ENCODE data around the gene ZNF385B.

Gene ZNF385B

GRCh38 chr2:179545024-179545423, 316.4 kb downstream of the ZNF385B start:
- Histone ChIP-seq H4K20me1 (ENCODE audit: insufficient read depth, low read length) (no peaks in the 10 kb centered on the region), H3K27ac (ENCODE audit: low read length) (no peak overlapping the region), H2AFZ (ENCODE audit: low read depth, low read length) (no peak overlapping the region), H3K36me3 (ENCODE audit: insufficient read depth, low read length) (no peaks in the 10 kb centered on the region), H3K4me2 (ENCODE audit: insufficient read depth, low read length) (no peak overlapping the region), H3K9ac (ENCODE audit: low read depth, low read length) (no peak overlapping the region), H3K27me3 (ENCODE audit: insufficient read depth, low read length, poor library complexity) (no peaks in the 10 kb centered on the region), H3K9me3 (ENCODE audit: insufficient read depth, low read length, severe bottlenecking) (no peaks in the 10 kb centered on the region), H3K4me3 (ENCODE audit: low read depth in 1 of 2, low read length in 2 of 2) (no peak overlapping the region), H3K79me2 (ENCODE audit: insufficient read depth, low read length) (no peaks in the 10 kb centered on the region), H3K4me1 (ENCODE audit: insufficient read depth, low read length) (no peaks in the 10 kb centered on the region)
- no peak for TF ChIP-seq CTCF (IDR thresholded peaks at IDR 0.05; ENCODE audit: borderline replicate concordance, extremely low read depth, low read length, poor library complexity, severe bottlenecking)
- no peak for TF ChIP-seq EZH2 (IDR thresholded peaks at IDR 0.05; ENCODE audit: borderline replicate concordance, low read depth, low read length, severe bottlenecking)
- DNase-seq, result no peak
- ATAC-seq (ENCODE audit: insufficient read depth, low read depth), result no peak

GRCh38 chr2:179543361-179543901, 318.0 kb downstream of the ZNF385B start:
- H3K4me3 ChIP-seq (ENCODE audit: low read depth in 1 of 2, low read length in 2 of 2), result no peak overlapping the region
- no peak for ATAC-seq (ENCODE audit: insufficient read depth, low read depth)
- H3K4me2 ChIP-seq (ENCODE audit: insufficient read depth, low read length), result no peak overlapping the region
- H4K20me1 ChIP-seq (ENCODE audit: insufficient read depth, low read length), result no peaks in the 10 kb centered on the region
- no peaks in the 10 kb centered on the region for H3K79me2 ChIP-seq (ENCODE audit: insufficient read depth, low read length)
- TF ChIP-seq CTCF (IDR thresholded peaks at IDR 0.05; ENCODE audit: borderline replicate concordance, extremely low read depth, low read length, poor library complexity, severe bottlenecking), result no peak
- TF ChIP-seq EZH2 (IDR thresholded peaks at IDR 0.05; ENCODE audit: borderline replicate concordance, low read depth, low read length, severe bottlenecking), result no peak
- no peaks in the 10 kb centered on the region for H3K4me1 ChIP-seq (ENCODE audit: insufficient read depth, low read length)
- no peaks in the 10 kb centered on the region for H3K9me3 ChIP-seq (ENCODE audit: insufficient read depth, low read length, severe bottlenecking)
- H3K27ac ChIP-seq (ENCODE audit: low read length), result no peak overlapping the region
- H3K9ac ChIP-seq (ENCODE audit: low read depth, low read length), result no peak overlapping the region
- no peak for DNase-seq
- H2AFZ ChIP-seq (ENCODE audit: low read depth, low read length), result no peak overlapping the region
- no peaks in the 10 kb centered on the region for H3K36me3 ChIP-seq (ENCODE audit: insufficient read depth, low read length)
- H3K27me3 ChIP-seq (ENCODE audit: insufficient read depth, low read length, poor library complexity), result no peaks in the 10 kb centered on the region

GRCh38 chr2:179541586-179541985, 319.8 kb downstream of the ZNF385B start:
- H3K27me3 ChIP-seq (ENCODE audit: insufficient read depth, low read length, poor library complexity), result no peaks in the 10 kb centered on the region
- ATAC-seq (ENCODE audit: insufficient read depth, low read depth) (no peak), DNase-seq (no peak)
- no peak overlapping the region for H3K9ac ChIP-seq (ENCODE audit: low read depth, low read length)
- no peaks in the 10 kb centered on the region for H3K4me1 ChIP-seq (ENCODE audit: insufficient read depth, low read length)
- no peak overlapping the region for H3K27ac ChIP-seq (ENCODE audit: low read length)
- H3K9me3 ChIP-seq (ENCODE audit: insufficient read depth, low read length, severe bottlenecking), result no peaks in the 10 kb centered on the region
- H4K20me1 ChIP-seq (ENCODE audit: insufficient read depth, low read length), result no peaks in the 10 kb centered on the region
- no peak for TF ChIP-seq EZH2 (IDR thresholded peaks at IDR 0.05; ENCODE audit: borderline replicate concordance, low read depth, low read length, severe bottlenecking)
- TF ChIP-seq CTCF (IDR thresholded peaks at IDR 0.05; ENCODE audit: borderline replicate concordance, extremely low read depth, low read length, poor library complexity, severe bottlenecking), result no peak
- H3K4me2 ChIP-seq (ENCODE audit: insufficient read depth, low read length), result no peak overlapping the region
- no peak overlapping the region for H2AFZ ChIP-seq (ENCODE audit: low read depth, low read length)
- H3K79me2 ChIP-seq (ENCODE audit: insufficient read depth, low read length), result no peaks in the 10 kb centered on the region
- no peaks in the 10 kb centered on the region for H3K36me3 ChIP-seq (ENCODE audit: insufficient read depth, low read length)
- no peak overlapping the region for H3K4me3 ChIP-seq (ENCODE audit: low read depth in 1 of 2, low read length in 2 of 2)

- Histone ChIP-seq H2AFZ (ENCODE audit: low read depth, low read length) (no peak overlapping the region), H3K79me2 (ENCODE audit: insufficient read depth, low read length) (no peaks in the 10 kb centered on the region), H3K4me3 (ENCODE audit: low read depth in 1 of 2, low read length in 2 of 2) (no peak overlapping the region), H3K9ac (ENCODE audit: low read depth, low read length) (no peak overlapping the region), H3K4me1 (ENCODE audit: insufficient read depth, low read length) (no peaks in the 10 kb centered on the region), H4K20me1 (ENCODE audit: insufficient read depth, low read length) (no peaks in the 10 kb centered on the region), H3K27me3 (ENCODE audit: insufficient read depth, low read length, poor library complexity) (no peaks in the 10 kb centered on the region), H3K36me3 (ENCODE audit: insufficient read depth, low read length) (no peaks in the 10 kb centered on the region), H3K9me3 (ENCODE audit: insufficient read depth, low read length, severe bottlenecking) (no peaks in the 10 kb centered on the region), H3K4me2 (ENCODE audit: insufficient read depth, low read length) (no peak overlapping the region), H3K27ac (ENCODE audit: low read length) (no peak overlapping the region)
- TF ChIP-seq EZH2 (IDR thresholded peaks at IDR 0.05; ENCODE audit: borderline replicate concordance, low read depth, low read length, severe bottlenecking), result no peak
- no peak for TF ChIP-seq CTCF (IDR thresholded peaks at IDR 0.05; ENCODE audit: borderline replicate concordance, extremely low read depth, low read length, poor library complexity, severe bottlenecking)
- DNase-seq (no peak), ATAC-seq (ENCODE audit: insufficient read depth, low read depth) (no peak)
Observed at GRCh38 chr2:179539124-179539511, 322.3 kb downstream of the ZNF385B start.

Measured in DND-41 (cell line).